ENCODE data around the gene CHN2. TPM values are rescaled to one million over a fixed set of nuclear protein-coding genes. Genes with fewer than 3 reads are reported as not detected.

Gene CHN2
- total RNA-seq, 1 experiment from 2014 or later = not detected

GRCh38 chr7:29505931-29506330, 311.4 kb downstream of the CHN2 start:
- Histone ChIP-seq H3K27me3 (ENCODE audit: insufficient read depth, low read depth) (no peaks in the 10 kb centered on the region), H3K79me2 (ENCODE audit: low read depth) (no peaks in the 10 kb centered on the region), H4K20me1 (ENCODE audit: insufficient read depth) (no peaks in the 10 kb centered on the region), H3K27ac (no peak overlapping the region), H3K9me2 (ENCODE audit: insufficient read depth) (no peaks in the 10 kb centered on the region), H3F3A (ENCODE audit: insufficient read depth, low read depth) (no peaks in the 10 kb centered on the region), H3K4me3 (no peak overlapping the region), H2AFZ (no peak overlapping the region), H3K36me3 (ENCODE audit: low read depth) (no peaks in the 10 kb centered on the region), H3K9me3 (ENCODE audit: insufficient read depth, low read depth) (no peaks in the 10 kb centered on the region; the same call in 1 of the 2 replicates), H3K4me2 (no peak overlapping the region), H3K4me1 (replicated peaks; ENCODE audit: insufficient read depth) (no peaks in the 10 kb centered on the region)
- DNase-seq = no peak
- ChIA-PET POLR2A (ENCODE audit: unreplicated experiment) (no interaction called here), CTCF (no interaction called here)
- intact Hi-C loops (cut with micrococcal nuclease; ENCODE audit: unreplicated experiment) = no loop called here
- BruUV-seq (replicated peaks) = no TSS peak
- TF ChIP-seq, protein P1, sequence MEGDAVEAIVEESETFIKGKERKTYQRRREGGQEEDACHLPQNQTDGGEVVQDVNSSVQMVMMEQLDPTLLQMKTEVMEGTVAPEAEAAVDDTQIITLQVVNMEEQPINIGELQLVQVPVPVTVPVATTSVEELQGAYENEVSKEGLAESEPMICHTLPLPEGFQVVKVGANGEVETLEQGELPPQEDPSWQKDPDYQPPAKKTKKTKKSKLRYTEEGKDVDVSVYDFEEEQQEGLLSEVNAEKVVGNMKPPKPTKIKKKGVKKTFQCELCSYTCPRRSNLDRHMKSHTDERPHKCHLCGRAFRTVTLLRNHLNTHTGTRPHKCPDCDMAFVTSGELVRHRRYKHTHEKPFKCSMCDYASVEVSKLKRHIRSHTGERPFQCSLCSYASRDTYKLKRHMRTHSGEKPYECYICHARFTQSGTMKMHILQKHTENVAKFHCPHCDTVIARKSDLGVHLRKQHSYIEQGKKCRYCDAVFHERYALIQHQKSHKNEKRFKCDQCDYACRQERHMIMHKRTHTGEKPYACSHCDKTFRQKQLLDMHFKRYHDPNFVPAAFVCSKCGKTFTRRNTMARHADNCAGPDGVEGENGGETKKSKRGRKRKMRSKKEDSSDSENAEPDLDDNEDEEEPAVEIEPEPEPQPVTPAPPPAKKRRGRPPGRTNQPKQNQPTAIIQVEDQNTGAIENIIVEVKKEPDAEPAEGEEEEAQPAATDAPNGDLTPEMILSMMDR (conservative IDR thresholded peaks at IDR 0.05) = no peak
- TF ChIP-seq EZH2 (IDR thresholded peaks at IDR 0.05; ENCODE audit: low read depth) = no peak

GRCh38 chr7:29508608-29509007, 314.0 kb downstream of the CHN2 start:
- Histone ChIP-seq H4K20me1 (ENCODE audit: insufficient read depth) (no peaks in the 10 kb centered on the region), H3K4me2 (no peak overlapping the region), H3K9me3 (ENCODE audit: insufficient read depth, low read depth) (no peaks in the 10 kb centered on the region; the same call in 1 of the 2 replicates), H3F3A (ENCODE audit: insufficient read depth, low read depth) (no peaks in the 10 kb centered on the region), H3K9me2 (ENCODE audit: insufficient read depth) (no peaks in the 10 kb centered on the region), H2AFZ (no peak overlapping the region), H3K4me1 (replicated peaks; ENCODE audit: insufficient read depth) (no peaks in the 10 kb centered on the region), H3K27ac (no peak overlapping the region), H3K79me2 (ENCODE audit: low read depth) (no peaks in the 10 kb centered on the region), H3K4me3 (no peak overlapping the region), H3K36me3 (ENCODE audit: low read depth) (peaks cover 25% of the 10 kb centered on the region), H3K27me3 (ENCODE audit: insufficient read depth, low read depth) (no peaks in the 10 kb centered on the region)
- DNase-seq = no peak
- intact Hi-C loops (cut with micrococcal nuclease; ENCODE audit: unreplicated experiment) = no loop called here
- CTCF ChIA-PET = no interaction called here
- POLR2A ChIA-PET (ENCODE audit: unreplicated experiment) = no interaction called here
- no TSS peak for BruUV-seq (replicated peaks)
- TF ChIP-seq EZH2 (IDR thresholded peaks at IDR 0.05; ENCODE audit: low read depth) = no peak
- TF ChIP-seq, protein P1 (conservative IDR thresholded peaks at IDR 0.05) = no peak

DNA sequence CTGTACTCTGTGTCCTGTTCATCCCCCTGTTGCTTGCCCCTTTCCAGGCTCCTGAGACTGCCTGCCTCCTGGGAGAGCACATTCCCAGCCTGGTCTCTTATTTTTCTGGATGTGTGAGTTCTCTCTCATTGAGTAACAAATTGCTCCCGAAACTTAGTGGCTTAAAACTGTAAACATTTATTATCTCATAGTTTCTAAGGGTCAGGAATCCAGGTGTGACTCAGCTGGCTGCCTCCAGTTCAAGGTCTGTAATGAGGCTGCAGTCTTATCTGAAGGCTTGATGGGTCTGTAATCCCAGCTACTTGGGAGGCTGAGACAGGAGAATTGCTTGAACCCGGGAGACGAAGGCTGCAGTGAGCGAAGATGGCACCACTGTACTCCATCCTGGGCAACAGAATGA, 315.5 kb downstream of the CHN2 start:
- H4K20me1 ChIP-seq (ENCODE audit: insufficient read depth) = no peaks in the 10 kb centered on the region
- ChIA-PET CTCF (no interaction called here), POLR2A (ENCODE audit: unreplicated experiment) (no interaction called here)
- no peaks in the 10 kb centered on the region for H3K4me1 ChIP-seq (replicated peaks; ENCODE audit: insufficient read depth)
- H2AFZ ChIP-seq = no peak overlapping the region
- H3K9me2 ChIP-seq (ENCODE audit: insufficient read depth) = no peaks in the 10 kb centered on the region
- TF ChIP-seq EZH2 (IDR thresholded peaks at IDR 0.05; ENCODE audit: low read depth) = no peak
- no peak for DNase-seq
- H3K27me3 ChIP-seq (ENCODE audit: insufficient read depth, low read depth) = no peaks in the 10 kb centered on the region
- no peaks in the 10 kb centered on the region for H3F3A ChIP-seq (ENCODE audit: insufficient read depth, low read depth)
- H3K9me3 ChIP-seq (ENCODE audit: insufficient read depth, low read depth) = no peaks in the 10 kb centered on the region; the same call in 1 of the 2 replicates
- H3K79me2 ChIP-seq (ENCODE audit: low read depth) = no peaks in the 10 kb centered on the region
- no peak overlapping the region for H3K27ac ChIP-seq
- H3K4me3 ChIP-seq = no peak overlapping the region
- H3K4me2 ChIP-seq = no peak overlapping the region
- no TSS peak for BruUV-seq (replicated peaks)
- peaks cover 37% of the 10 kb centered on the region for H3K36me3 ChIP-seq (ENCODE audit: low read depth)
- intact Hi-C loops (cut with micrococcal nuclease; ENCODE audit: unreplicated experiment) = no loop called here

DNA sequence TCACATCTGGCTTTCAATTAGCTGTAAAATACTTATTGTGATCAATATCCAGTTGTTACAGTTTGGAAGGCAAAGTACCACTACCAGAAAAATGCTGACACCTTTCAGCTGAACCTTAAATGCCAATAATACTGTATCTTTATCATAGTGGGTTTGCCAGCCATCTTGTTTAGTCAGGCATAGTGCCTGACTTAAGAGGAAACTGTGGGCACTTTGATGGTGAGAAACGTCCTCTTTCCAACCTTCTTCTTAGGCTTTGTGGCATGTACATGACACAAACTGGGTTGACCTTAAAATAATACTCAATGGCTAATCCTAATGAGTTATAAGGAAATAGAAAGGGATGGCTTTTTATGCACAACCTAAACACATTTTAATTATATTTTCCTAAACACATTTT, 316.8 kb downstream of the CHN2 start:
- TF ChIP-seq, protein P1 (conservative IDR thresholded peaks at IDR 0.05) = no peak
- no peak for TF ChIP-seq EZH2 (IDR thresholded peaks at IDR 0.05; ENCODE audit: low read depth)
- Histone ChIP-seq H3F3A (ENCODE audit: insufficient read depth, low read depth) (no peaks in the 10 kb centered on the region), H3K36me3 (ENCODE audit: low read depth) (peaks cover 38% of the 10 kb centered on the region), H3K4me1 (replicated peaks; ENCODE audit: insufficient read depth) (peaks cover 3% of the 10 kb centered on the region), H3K4me3 (no peak overlapping the region), H2AFZ (no peak overlapping the region), H4K20me1 (ENCODE audit: insufficient read depth) (no peaks in the 10 kb centered on the region), H3K27ac (no peak overlapping the region), H3K9me3 (ENCODE audit: insufficient read depth, low read depth) (no peaks in the 10 kb centered on the region; the same call in 1 of the 2 replicates), H3K4me2 (no peak overlapping the region), H3K79me2 (ENCODE audit: low read depth) (no peaks in the 10 kb centered on the region), H3K9me2 (ENCODE audit: insufficient read depth) (no peaks in the 10 kb centered on the region), H3K27me3 (ENCODE audit: insufficient read depth, low read depth) (no peaks in the 10 kb centered on the region)
- POLR2A ChIA-PET (ENCODE audit: unreplicated experiment) = no interaction called here
- DNase-seq = no peak
- CTCF ChIA-PET = no interaction called here
- intact Hi-C loops (cut with micrococcal nuclease; ENCODE audit: unreplicated experiment) = no loop called here
- BruUV-seq (replicated peaks) = no TSS peak

All from PC-9 (cell line).